ENCODE results near the gene ROR2.

DNA sequence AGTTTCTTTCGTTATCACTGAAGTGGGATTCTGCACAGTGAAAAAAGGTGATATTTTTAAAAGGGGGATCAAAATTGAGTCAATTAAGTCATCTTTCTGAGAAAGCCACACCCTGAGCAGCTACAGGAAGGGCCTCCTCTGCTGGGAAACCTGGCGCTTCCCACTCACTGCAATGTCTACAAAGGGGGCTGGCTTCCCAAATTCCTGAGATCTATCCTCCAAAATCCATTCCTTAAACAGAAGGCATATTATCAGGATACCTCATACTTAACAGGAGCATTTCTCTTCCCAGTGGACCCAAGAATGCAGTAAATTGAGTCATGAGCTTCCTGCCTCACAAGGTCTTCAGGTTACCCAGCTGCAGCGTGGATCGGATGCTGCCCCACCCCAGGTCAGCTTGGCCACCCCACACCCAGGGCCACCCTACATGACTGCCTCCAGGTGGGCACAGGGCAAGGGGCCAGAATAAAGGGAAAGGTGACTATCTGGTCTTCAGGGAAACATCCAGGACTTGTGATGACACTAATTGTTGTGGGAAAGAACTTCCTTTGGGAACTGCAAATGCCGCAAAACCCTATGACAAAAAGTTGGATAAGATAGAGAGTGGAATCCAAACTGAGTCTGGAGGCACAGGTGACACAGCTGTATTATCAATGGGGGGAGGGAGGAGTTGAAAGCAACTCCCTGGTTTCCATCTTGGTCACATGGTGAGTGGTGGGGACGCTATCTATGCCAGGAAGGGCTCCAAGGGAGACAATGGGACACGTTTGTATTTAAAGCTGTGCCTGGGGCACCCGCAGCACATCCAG lies 42.3 kb downstream of the ROR2 start:
- TF ChIP-seq, protein P1, sequence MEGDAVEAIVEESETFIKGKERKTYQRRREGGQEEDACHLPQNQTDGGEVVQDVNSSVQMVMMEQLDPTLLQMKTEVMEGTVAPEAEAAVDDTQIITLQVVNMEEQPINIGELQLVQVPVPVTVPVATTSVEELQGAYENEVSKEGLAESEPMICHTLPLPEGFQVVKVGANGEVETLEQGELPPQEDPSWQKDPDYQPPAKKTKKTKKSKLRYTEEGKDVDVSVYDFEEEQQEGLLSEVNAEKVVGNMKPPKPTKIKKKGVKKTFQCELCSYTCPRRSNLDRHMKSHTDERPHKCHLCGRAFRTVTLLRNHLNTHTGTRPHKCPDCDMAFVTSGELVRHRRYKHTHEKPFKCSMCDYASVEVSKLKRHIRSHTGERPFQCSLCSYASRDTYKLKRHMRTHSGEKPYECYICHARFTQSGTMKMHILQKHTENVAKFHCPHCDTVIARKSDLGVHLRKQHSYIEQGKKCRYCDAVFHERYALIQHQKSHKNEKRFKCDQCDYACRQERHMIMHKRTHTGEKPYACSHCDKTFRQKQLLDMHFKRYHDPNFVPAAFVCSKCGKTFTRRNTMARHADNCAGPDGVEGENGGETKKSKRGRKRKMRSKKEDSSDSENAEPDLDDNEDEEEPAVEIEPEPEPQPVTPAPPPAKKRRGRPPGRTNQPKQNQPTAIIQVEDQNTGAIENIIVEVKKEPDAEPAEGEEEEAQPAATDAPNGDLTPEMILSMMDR (IDR thresholded peaks at IDR 0.05): no peak
- TF ChIP-seq ZFX (IDR thresholded peaks at IDR 0.05; ENCODE audit: borderline replicate concordance): no peak

Data from 22Rv1 (cell line).